Caco-2 (cell line): ENCODE measurements around the gene HACD1. TPM values are rescaled to one million over a fixed set of nuclear protein-coding genes. Genes with fewer than 3 reads are reported as not detected.

Source experiments
- BruUV-seq: library from RNA; stranded (reverse); fragments of 400-500 nt; replicated peaks from 2 replicates; lab custom pipeline; 2021; lab: Mats Ljungman, UMichigan
- CTCF ChIA-PET: fragments of 300-600 bp; sonication (Branson Sonifier 250); formaldehyde crosslinking; loops from one replicate; lab custom pipeline; 2022; ENCODE audit warnings: antibody characterized with exemption; lab: Charles Lee
- POLR2A ChIA-PET: fragments of 300-600 bp; sonication (Branson Sonifier 250); formaldehyde crosslinking; loops from one replicate; lab custom pipeline; 2022; ENCODE audit warnings: antibody characterized with exemption; lab: Charles Lee
- DNase-seq, 2 experiments: peaks; one replicate each; pipeline versions ENCODE4 v3.0.0 to v3.0.0-alpha.2; 2020 to 2022
- H3K27me3 ChIP-seq: replicated peaks from 2 replicates; pipeline ENCODE4 v1.6.0; 2011; ENCODE audit warnings: low read length; ENCODE audit not compliant: control insufficient read depth, insufficient read depth
- H3K36me3 ChIP-seq: 2 replicates; pipeline ENCODE4 v1.5.1; 2011; ENCODE audit warnings: low read length; ENCODE audit not compliant: control insufficient read depth, insufficient read depth
- H3K4me1 ChIP-seq: fragments of 250-450 bp; sonication (Bioruptor Pico); 2 replicates; pipeline ENCODE4 v1.5.1; 2020; ENCODE audit warnings: mild to moderate bottlenecking
- H3K4me3 ChIP-seq: 2 replicates; pipeline ENCODE4 v1.5.1; 2011; ENCODE audit warnings: low read depth, mild to moderate bottlenecking, control low read depth, low read length
- H3K9me3 ChIP-seq: fragments of 250-450 bp; sonication (Bioruptor Pico); 2 replicates; pipeline ENCODE4 v1.5.1; 2020; ENCODE audit warnings: mild to moderate bottlenecking, moderate library complexity
- H3K27ac Mint-ChIP-seq: one replicate; pipeline ENCODE4 v1.8.0; 2022; ENCODE audit warnings: mixed read lengths; ENCODE audit not compliant: unreplicated experiment
- H3K27me3 Mint-ChIP-seq: one replicate; pipeline ENCODE4 v1.8.0; 2022; ENCODE audit warnings: mixed read lengths; ENCODE audit not compliant: insufficient read depth, unreplicated experiment
- H3K36me3 Mint-ChIP-seq: one replicate; pipeline ENCODE4 v1.8.0; 2022; ENCODE audit warnings: mild to moderate bottlenecking, mixed read lengths; ENCODE audit not compliant: insufficient read depth, unreplicated experiment
- H3K4me1 Mint-ChIP-seq: one replicate; pipeline ENCODE4 v1.8.0; 2022; ENCODE audit warnings: low read depth, mixed read lengths; ENCODE audit not compliant: unreplicated experiment
- H3K4me3 Mint-ChIP-seq: one replicate; pipeline ENCODE4 v1.8.0; 2022; ENCODE audit warnings: mild to moderate bottlenecking, moderate library complexity, mixed read lengths; ENCODE audit not compliant: unreplicated experiment
- H3K9me3 Mint-ChIP-seq: one replicate; pipeline ENCODE4 v1.8.0; 2022; ENCODE audit warnings: mixed read lengths; ENCODE audit not compliant: unreplicated experiment
- intact Hi-C: fragments of 100-400 bp; cut with micrococcal nuclease; formaldehyde crosslinking; loops from one replicate; pipeline ENCODE4 v1.10.0; 2022; ENCODE audit not compliant: unreplicated experiment
- total RNA-seq: library from RNA; stranded (reverse); gene quantifications from 2 replicates; pipeline ENCODE4 v1.2.3, GENCODE V29; 2022
- TF ChIP-seq, protein P1 (sequence below), 2 experiments: fragments of 200-600 bp in 1 of 2; IDR thresholded peaks; 1 replicate in 1 of 2; 2 replicates in 1 of 2; pipeline versions ENCODE4 v1.5.1 to v1.8.0; 2011 to 2022; ENCODE audit warnings: antibody characterized with exemption in 1 of 2, control low read depth in 1 of 2, inconsistent platforms in 1 of 2, low read depth in 1 of 2, low read length in 1 of 2, mild to moderate bottlenecking in 1 of 2, moderate library complexity in 1 of 2; ENCODE audit not compliant: insufficient read depth in 1 of 2, severe bottlenecking in 1 of 2, unreplicated experiment in 1 of 2

HACD1 gene
- total RNA-seq, 1 experiment from 2014 or later: 47.8 TPM

GRCh38 chr10:17561111-17561510 is 56.1 kb downstream of the HACD1 start:
- POLR2A ChIA-PET: no interaction called here
- Histone ChIP-seq H3K36me3 (no peaks in the 10 kb centered on the region), H3K9me3 (no peaks in the 10 kb centered on the region), H3K4me1 (no peaks in the 10 kb centered on the region), H3K27me3 (no peaks in the 10 kb centered on the region), H3K4me3 (no peak overlapping the region)
- H3K4me3 Mint-ChIP-seq: no peak overlapping the region
- CTCF ChIA-PET: no interaction called here
- TF ChIP-seq, protein P1, sequence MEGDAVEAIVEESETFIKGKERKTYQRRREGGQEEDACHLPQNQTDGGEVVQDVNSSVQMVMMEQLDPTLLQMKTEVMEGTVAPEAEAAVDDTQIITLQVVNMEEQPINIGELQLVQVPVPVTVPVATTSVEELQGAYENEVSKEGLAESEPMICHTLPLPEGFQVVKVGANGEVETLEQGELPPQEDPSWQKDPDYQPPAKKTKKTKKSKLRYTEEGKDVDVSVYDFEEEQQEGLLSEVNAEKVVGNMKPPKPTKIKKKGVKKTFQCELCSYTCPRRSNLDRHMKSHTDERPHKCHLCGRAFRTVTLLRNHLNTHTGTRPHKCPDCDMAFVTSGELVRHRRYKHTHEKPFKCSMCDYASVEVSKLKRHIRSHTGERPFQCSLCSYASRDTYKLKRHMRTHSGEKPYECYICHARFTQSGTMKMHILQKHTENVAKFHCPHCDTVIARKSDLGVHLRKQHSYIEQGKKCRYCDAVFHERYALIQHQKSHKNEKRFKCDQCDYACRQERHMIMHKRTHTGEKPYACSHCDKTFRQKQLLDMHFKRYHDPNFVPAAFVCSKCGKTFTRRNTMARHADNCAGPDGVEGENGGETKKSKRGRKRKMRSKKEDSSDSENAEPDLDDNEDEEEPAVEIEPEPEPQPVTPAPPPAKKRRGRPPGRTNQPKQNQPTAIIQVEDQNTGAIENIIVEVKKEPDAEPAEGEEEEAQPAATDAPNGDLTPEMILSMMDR (IDR thresholded peaks at IDR 0.05; ENCODE audit: insufficient read depth in 1 of 2, low read depth in 1 of 2, low read length in 1 of 2, severe bottlenecking in 1 of 2, unreplicated experiment in 1 of 2): no peak
- H3K27me3 Mint-ChIP-seq: peaks cover 4% of the 10 kb centered on the region
- H3K9me3 Mint-ChIP-seq: no peaks in the 10 kb centered on the region
- no peaks in the 10 kb centered on the region for H3K36me3 Mint-ChIP-seq
- no peak overlapping the region for H3K27ac Mint-ChIP-seq
- BruUV-seq: no TSS peak
- H3K4me1 Mint-ChIP-seq: no peaks in the 10 kb centered on the region
- intact Hi-C loops: no loop called here
- no peak for DNase-seq

GRCh38 chr10:17557459-17557858 is 59.7 kb downstream of the HACD1 start:
- intact Hi-C loops: no loop called here
- Mint-ChIP-seq H3K36me3 (no peaks in the 10 kb centered on the region), H3K27me3 (no peaks in the 10 kb centered on the region), H3K27ac (no peak overlapping the region), H3K4me3 (no peak overlapping the region), H3K9me3 (no peaks in the 10 kb centered on the region), H3K4me1 (no peaks in the 10 kb centered on the region)
- no peak for DNase-seq
- H3K9me3 ChIP-seq: no peaks in the 10 kb centered on the region
- TF ChIP-seq, protein P1 (IDR thresholded peaks at IDR 0.05; ENCODE audit: insufficient read depth in 1 of 2, low read depth in 1 of 2, low read length in 1 of 2, severe bottlenecking in 1 of 2, unreplicated experiment in 1 of 2): no peak
- CTCF ChIA-PET: interaction anchor here (0.6 kb wide), 1 partner anchor 775 kb away, joined by 3 read pairs; no protein-coding TSS in a partner anchor
- no peak overlapping the region for H3K4me3 ChIP-seq
- POLR2A ChIA-PET: no interaction called here
- H3K27me3 ChIP-seq: no peaks in the 10 kb centered on the region
- BruUV-seq: no TSS peak
- H3K36me3 ChIP-seq: no peaks in the 10 kb centered on the region
- H3K4me1 ChIP-seq: no peaks in the 10 kb centered on the region

DNA sequence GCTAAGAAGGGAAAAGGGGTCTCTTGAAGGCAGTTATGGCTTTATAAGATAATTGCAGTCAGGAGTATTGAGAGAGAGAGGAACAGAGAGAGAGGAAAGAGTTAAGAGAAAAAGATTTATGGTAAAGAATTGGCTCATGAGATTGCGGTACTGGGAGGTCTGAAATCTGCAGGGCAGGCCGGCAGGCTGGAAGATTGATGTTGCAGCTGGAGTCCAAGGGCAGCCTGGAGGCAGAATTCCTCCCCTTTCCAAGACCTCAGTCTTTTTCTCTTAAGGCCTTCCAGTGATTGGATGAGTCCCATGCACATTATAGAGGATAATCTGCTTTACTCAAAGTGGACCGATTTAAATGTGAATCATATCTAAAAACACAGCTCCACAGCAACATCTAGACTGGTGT is 68.4 kb downstream of the HACD1 start:
- DNase-seq: no peak
- H3K27me3 ChIP-seq: no peaks in the 10 kb centered on the region
- no peaks in the 10 kb centered on the region for H3K4me1 ChIP-seq
- TF ChIP-seq, protein P1 (IDR thresholded peaks at IDR 0.05; ENCODE audit: insufficient read depth in 1 of 2, low read depth in 1 of 2, low read length in 1 of 2, severe bottlenecking in 1 of 2, unreplicated experiment in 1 of 2): no peak
- no peaks in the 10 kb centered on the region for H3K9me3 Mint-ChIP-seq
- H3K36me3 Mint-ChIP-seq: no peaks in the 10 kb centered on the region
- no peaks in the 10 kb centered on the region for H3K9me3 ChIP-seq
- BruUV-seq: no TSS peak
- intact Hi-C loops: no loop called here
- H3K27ac Mint-ChIP-seq: no peak overlapping the region
- H3K4me3 Mint-ChIP-seq: no peak overlapping the region
- H3K4me3 ChIP-seq: no peak overlapping the region
- H3K36me3 ChIP-seq: no peaks in the 10 kb centered on the region
- ChIA-PET POLR2A (no interaction called here), CTCF (interaction anchor here (0.6 kb wide), 1 partner anchor 551 kb away, joined by 3 read pairs; no protein-coding TSS in a partner anchor)
- H3K27me3 Mint-ChIP-seq: no peaks in the 10 kb centered on the region
- peaks cover 6% of the 10 kb centered on the region for H3K4me1 Mint-ChIP-seq
